Tibial nerve (tissue), 4 donors: ENCODE results near the gene TFAP2E.

Source experiments
- EP300 ChIP-seq, 2 donors: sonication (generic); formaldehyde crosslinking; IDR thresholded peaks; one replicate each; pipeline ENCODE4 v1.6.1; 2017; ENCODE audit warnings: antibody characterized with exemption in 2 of 2, mild to moderate bottlenecking in 1 of 2
- POLR2A ChIP-seq, 2 donors: fragments of 450-650 bp; IDR thresholded peaks; one replicate each; pipeline ENCODE4 v1.6.1; 2017; ENCODE audit warnings: antibody characterized with exemption in 2 of 2, mild to moderate bottlenecking in 2 of 2, moderate library complexity in 2 of 2
- TF ChIP-seq, protein P1 (sequence below), 5 experiments: fragments of 200-600 bp in 3 of 5; fragments of 450-650 bp in 2 of 5; sonication (generic) in 3 of 5; IDR thresholded peaks; one replicate each; pipeline ENCODE4 v1.5.1; 2016 to 2019; ENCODE audit warnings: antibody characterized with exemption in 5 of 5, mild to moderate bottlenecking in 3 of 5, moderate library complexity in 2 of 5

DNA sequence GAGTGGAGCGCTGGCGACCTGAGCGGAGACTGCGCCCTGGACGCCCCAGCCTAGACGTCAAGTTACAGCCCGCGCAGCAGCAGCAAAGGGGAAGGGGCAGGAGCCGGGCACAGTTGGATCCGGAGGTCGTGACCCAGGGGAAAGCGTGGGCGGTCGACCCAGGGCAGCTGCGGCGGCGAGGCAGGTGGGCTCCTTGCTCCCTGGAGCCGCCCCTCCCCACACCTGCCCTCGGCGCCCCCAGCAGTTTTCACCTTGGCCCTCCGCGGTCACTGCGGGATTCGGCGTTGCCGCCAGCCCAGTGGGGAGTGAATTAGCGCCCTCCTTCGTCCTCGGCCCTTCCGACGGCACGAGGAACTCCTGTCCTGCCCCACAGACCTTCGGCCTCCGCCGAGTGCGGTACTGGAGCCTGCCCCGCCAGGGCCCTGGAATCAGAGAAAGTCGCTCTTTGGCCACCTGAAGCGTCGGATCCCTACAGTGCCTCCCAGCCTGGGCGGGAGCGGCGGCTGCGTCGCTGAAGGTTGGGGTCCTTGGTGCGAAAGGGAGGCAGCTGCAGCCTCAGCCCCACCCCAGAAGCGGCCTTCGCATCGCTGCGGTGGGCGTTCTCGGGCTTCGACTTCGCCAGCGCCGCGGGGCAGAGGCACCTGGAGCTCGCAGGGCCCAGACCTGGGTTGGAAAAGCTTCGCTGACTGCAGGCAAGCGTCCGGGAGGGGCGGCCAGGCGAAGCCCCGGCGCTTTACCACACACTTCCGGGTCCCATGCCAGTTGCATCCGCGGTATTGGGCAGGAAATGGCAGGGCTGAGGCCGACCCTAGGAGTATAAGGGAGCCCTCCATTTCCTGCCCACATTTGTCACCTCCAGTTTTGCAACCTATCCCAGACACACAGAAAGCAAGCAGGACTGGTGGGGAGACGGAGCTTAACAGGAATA lies 4.2 kb downstream of the TFAP2E start:
- TF ChIP-seq, protein P1, sequence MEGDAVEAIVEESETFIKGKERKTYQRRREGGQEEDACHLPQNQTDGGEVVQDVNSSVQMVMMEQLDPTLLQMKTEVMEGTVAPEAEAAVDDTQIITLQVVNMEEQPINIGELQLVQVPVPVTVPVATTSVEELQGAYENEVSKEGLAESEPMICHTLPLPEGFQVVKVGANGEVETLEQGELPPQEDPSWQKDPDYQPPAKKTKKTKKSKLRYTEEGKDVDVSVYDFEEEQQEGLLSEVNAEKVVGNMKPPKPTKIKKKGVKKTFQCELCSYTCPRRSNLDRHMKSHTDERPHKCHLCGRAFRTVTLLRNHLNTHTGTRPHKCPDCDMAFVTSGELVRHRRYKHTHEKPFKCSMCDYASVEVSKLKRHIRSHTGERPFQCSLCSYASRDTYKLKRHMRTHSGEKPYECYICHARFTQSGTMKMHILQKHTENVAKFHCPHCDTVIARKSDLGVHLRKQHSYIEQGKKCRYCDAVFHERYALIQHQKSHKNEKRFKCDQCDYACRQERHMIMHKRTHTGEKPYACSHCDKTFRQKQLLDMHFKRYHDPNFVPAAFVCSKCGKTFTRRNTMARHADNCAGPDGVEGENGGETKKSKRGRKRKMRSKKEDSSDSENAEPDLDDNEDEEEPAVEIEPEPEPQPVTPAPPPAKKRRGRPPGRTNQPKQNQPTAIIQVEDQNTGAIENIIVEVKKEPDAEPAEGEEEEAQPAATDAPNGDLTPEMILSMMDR (IDR thresholded peaks at IDR 0.05) = no peak
- TF ChIP-seq EP300 (IDR thresholded peaks at IDR 0.05) (no peak), POLR2A (IDR thresholded peaks at IDR 0.05) (no peak)
